ENCODE results near the gene NPIPB12. TPM values are rescaled to one million over a fixed set of nuclear protein-coding genes. Genes with fewer than 3 reads are reported as not detected.
A peak's percentile ranks its signal among the peaks of the same experiment; 100 is the strongest.
"Not testable (repeated sequence)": the region's sequence is repeated elsewhere in the genome, so short reads cannot be mapped to it uniquely, and the experiment has no call there.

Gene NPIPB12
- total and polyA plus RNA-seq, 2 of the 8 experiments (the other 6 are each of a cell fraction or from before 2014, with no cell fraction given) = 43.6 to 50.9 TPM

DNA sequence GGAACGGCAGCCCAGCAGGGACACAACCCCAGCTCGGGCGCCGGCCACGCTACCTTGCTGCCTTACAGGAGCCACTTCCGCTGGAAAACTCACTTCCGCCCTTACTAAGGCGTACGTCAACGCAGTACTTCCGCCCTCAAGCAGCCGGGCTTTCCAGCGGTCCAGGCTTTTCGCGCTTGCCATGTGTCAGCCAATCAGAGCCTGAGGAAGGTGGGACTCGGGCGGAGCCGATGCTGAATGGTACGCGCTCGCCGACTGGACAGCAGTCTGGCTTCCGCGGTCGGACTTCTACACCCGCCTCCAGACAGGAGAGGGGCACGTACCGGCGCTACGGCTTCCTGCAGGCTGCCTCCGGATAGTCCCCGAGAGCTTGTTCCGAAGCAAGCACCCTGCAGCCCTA is 51.9 kb downstream of the NPIPB12 start, which contains the start of the genes BOLA2 and SLX1B:
TSS of gene BOLA2 (minus strand) at position 83 of the 400 bp plus-strand sequence. CDS start 98 bp downstream, outside the sequence.
TSS of gene SLX1B (plus strand) at position 265 of the 400 bp plus-strand sequence.
- H3K14ac ChIP-seq (ENCODE audit: insufficient read length); H3K36me3 ChIP-seq (ENCODE audit: control insufficient read depth in 2 of 4, insufficient read depth in 4 of 4, low read length in 3 of 4); POLR2A ChIA-PET (ENCODE audit: partially characterized antibody); H3K23ac ChIP-seq (ENCODE audit: insufficient read length); H4K20me1 ChIP-seq (replicated peaks in 1 of 2; ENCODE audit: control insufficient read depth in 1 of 2, insufficient read depth in 2 of 2, low read length in 2 of 2); H3K4ac ChIP-seq (replicated peaks; ENCODE audit: insufficient read length, low read depth, low read length); H3K18ac ChIP-seq (ENCODE audit: extremely low read depth, low read length); H2BK120ac ChIP-seq (replicated peaks; ENCODE audit: low read depth, low read length); DNase-seq (ENCODE audit: low read depth in 1 of 2, low spot score in 2 of 2); CTCF ChIA-PET (ENCODE audit: partially characterized antibody); H3K4me3 ChIP-seq (ENCODE audit: extremely low read depth in 1 of 4, insufficient read depth in 2 of 4, low read depth in 3 of 4, low read length in 4 of 4); H2AFZ ChIP-seq (ENCODE audit: low read length); H3K79me2 ChIP-seq (ENCODE audit: control insufficient read depth in 1 of 2, insufficient read depth in 2 of 2, low read length in 2 of 2); H3K23me2 ChIP-seq (ENCODE audit: low read depth, low read length); H2BK12ac ChIP-seq (ENCODE audit: low read depth, low read length); H3K9ac ChIP-seq (replicated peaks in 1 of 4; ENCODE audit: extremely low read depth in 1 of 4, low read depth in 3 of 4, low read length in 3 of 4); H3K27me3 ChIP-seq (replicated peaks in 1 of 4; ENCODE audit: control insufficient read depth in 3 of 4, extremely low read depth in 1 of 4, insufficient read depth in 3 of 4, low read length in 3 of 4); H2AK5ac ChIP-seq (ENCODE audit: low read depth, low read length); H3K79me1 ChIP-seq (ENCODE audit: low read depth, low read length); H4K91ac ChIP-seq (replicated peaks; ENCODE audit: insufficient read length, low read length); H2BK20ac ChIP-seq (ENCODE audit: low read length); H2BK5ac ChIP-seq (ENCODE audit: low read depth, low read length); H3K9me3 ChIP-seq (ENCODE audit: insufficient read depth in 2 of 2, low read depth in 1 of 2, low read length in 1 of 2); H4K5ac ChIP-seq (ENCODE audit: insufficient read length, low read depth, low read length); H4K8ac ChIP-seq (ENCODE audit: extremely low read depth, insufficient read depth, low read length); H3K4me1 ChIP-seq (replicated peaks in 1 of 4; ENCODE audit: control insufficient read depth in 3 of 4, insufficient read depth in 4 of 4, low read length in 3 of 4); H3K27ac ChIP-seq (ENCODE audit: low read depth, low read length); H3K56ac ChIP-seq (replicated peaks; ENCODE audit: insufficient read length, low read depth, low read length); H2BK15ac ChIP-seq (ENCODE audit: low read length); H3K4me2 ChIP-seq (ENCODE audit: insufficient read depth in 1 of 2, low read depth in 2 of 2, low read length in 2 of 2): not testable (repeated sequence)
- no CpG with 5 or more reads among the region's 33 CpGs for WGBS, 2 experiments (ENCODE audit: extremely low coverage in 1 of 2, insufficient coverage in 1 of 2, insufficient read length in 1 of 2, insufficient replicate concordance in 2 of 2, low coverage in 1 of 2, low lambda C conversion rate in 2 of 2, missing lambda C conversion rate in 1 of 2)
- peak; percentile 84 for FAIRE-seq

DNA sequence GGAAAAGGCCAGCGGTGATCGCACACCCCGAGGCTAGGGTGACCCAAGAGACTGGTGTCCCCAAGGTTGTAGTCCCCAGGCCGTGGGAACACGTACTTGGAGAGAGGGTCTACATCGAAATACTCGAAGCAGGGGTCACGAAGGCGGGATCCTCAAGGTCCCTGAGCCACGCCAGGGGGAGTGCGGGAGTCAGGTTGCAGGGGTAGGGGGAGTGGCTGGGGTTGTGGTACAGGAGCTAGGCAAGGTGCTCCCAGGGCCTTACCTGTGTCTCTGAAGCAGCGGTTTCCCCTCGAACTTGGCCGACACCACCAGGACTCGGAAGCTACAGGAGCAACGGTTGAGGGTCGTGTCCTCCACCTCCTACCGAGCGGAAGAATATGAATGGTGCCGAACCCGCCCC is 52.5 kb downstream of the NPIPB12 start:
- H3K14ac ChIP-seq (ENCODE audit: insufficient read length); H3K9ac ChIP-seq (replicated peaks in 1 of 4; ENCODE audit: extremely low read depth in 1 of 4, low read depth in 3 of 4, low read length in 3 of 4); H3K56ac ChIP-seq (replicated peaks; ENCODE audit: insufficient read length, low read depth, low read length); H3K4me2 ChIP-seq (ENCODE audit: insufficient read depth in 1 of 2, low read depth in 2 of 2, low read length in 2 of 2); POLR2A ChIA-PET (ENCODE audit: partially characterized antibody); DNase-seq (ENCODE audit: low read depth in 1 of 2, low spot score in 2 of 2); H3K9me3 ChIP-seq (ENCODE audit: insufficient read depth in 2 of 2, low read depth in 1 of 2, low read length in 1 of 2); H4K20me1 ChIP-seq (replicated peaks in 1 of 2; ENCODE audit: control insufficient read depth in 1 of 2, insufficient read depth in 2 of 2, low read length in 2 of 2); H3K23ac ChIP-seq (ENCODE audit: insufficient read length); H3K79me1 ChIP-seq (ENCODE audit: low read depth, low read length); H2AFZ ChIP-seq (ENCODE audit: low read length); H3K18ac ChIP-seq (ENCODE audit: extremely low read depth, low read length); H2BK15ac ChIP-seq (ENCODE audit: low read length); H3K23me2 ChIP-seq (ENCODE audit: low read depth, low read length); H3K4me3 ChIP-seq (ENCODE audit: extremely low read depth in 1 of 4, insufficient read depth in 2 of 4, low read depth in 3 of 4, low read length in 4 of 4); FAIRE-seq; H4K91ac ChIP-seq (replicated peaks; ENCODE audit: insufficient read length, low read length); H2AK5ac ChIP-seq (ENCODE audit: low read depth, low read length); H2BK12ac ChIP-seq (ENCODE audit: low read depth, low read length); H3K4me1 ChIP-seq (replicated peaks in 1 of 4; ENCODE audit: control insufficient read depth in 3 of 4, insufficient read depth in 4 of 4, low read length in 3 of 4); H2BK20ac ChIP-seq (ENCODE audit: low read length); H3K4ac ChIP-seq (replicated peaks; ENCODE audit: insufficient read length, low read depth, low read length); H3K27ac ChIP-seq (ENCODE audit: low read depth, low read length); CTCF ChIA-PET (ENCODE audit: partially characterized antibody); H2BK120ac ChIP-seq (replicated peaks; ENCODE audit: low read depth, low read length); H4K5ac ChIP-seq (ENCODE audit: insufficient read length, low read depth, low read length); H2BK5ac ChIP-seq (ENCODE audit: low read depth, low read length); H3K79me2 ChIP-seq (ENCODE audit: control insufficient read depth in 1 of 2, insufficient read depth in 2 of 2, low read length in 2 of 2); H4K8ac ChIP-seq (ENCODE audit: extremely low read depth, insufficient read depth, low read length); H3K27me3 ChIP-seq (replicated peaks in 1 of 4; ENCODE audit: control insufficient read depth in 3 of 4, extremely low read depth in 1 of 4, insufficient read depth in 3 of 4, low read length in 3 of 4); H3K36me3 ChIP-seq (ENCODE audit: control insufficient read depth in 2 of 4, insufficient read depth in 4 of 4, low read length in 3 of 4): not testable (repeated sequence)
- no CpG with 5 or more reads among the region's 21 CpGs for whole genome bisulfite sequencing, 2 experiments (ENCODE audit: extremely low coverage in 1 of 2, insufficient coverage in 1 of 2, insufficient read length in 1 of 2, insufficient replicate concordance in 2 of 2, low coverage in 1 of 2, low lambda C conversion rate in 2 of 2, missing lambda C conversion rate in 1 of 2)
